Kidney epithelial cell (primary cell): ENCODE measurements around the gene RPA1. TPM values are rescaled to one million over a fixed set of nuclear protein-coding genes. Genes with fewer than 3 reads are reported as not detected.
A peak's percentile ranks its signal among the peaks of the same experiment; 100 is the strongest.

ENCODE experiments used
- DNase-seq: peaks from one replicate; pipeline ENCODE4 v3.0.0-alpha.2; 2010; ENCODE audit warnings: low read depth
- H3K27me3 ChIP-seq: 2 replicates; pipeline ENCODE4 v1.6.0; 2011; ENCODE audit warnings: low read length; ENCODE audit not compliant: control insufficient read depth, insufficient read depth
- H3K36me3 ChIP-seq: 2 replicates; pipeline ENCODE4 v1.5.1; 2011; ENCODE audit warnings: low read length; ENCODE audit not compliant: control insufficient read depth, insufficient read depth
- H3K4me3 ChIP-seq: 2 replicates; pipeline ENCODE4 v1.5.1; 2011; ENCODE audit warnings: low read depth, mild to moderate bottlenecking, control low read depth, low read length
- CTCF ChIP-seq: IDR thresholded peaks from 2 replicates; pipeline ENCODE4 v1.5.1; 2011; ENCODE audit warnings: mild to moderate bottlenecking, moderate library complexity, low read length, control low read depth, inconsistent platforms; ENCODE audit not compliant: insufficient read depth, poor library complexity, severe bottlenecking
- total RNA-seq: library from RNA; depleted of rRNA; stranded (reverse); fragments of >200 nt; gene quantifications from 2 replicates; pipeline ENCODE4 v1.2.3, GENCODE V29; 2015

RPA1 gene
- 22.0 and 30.3 TPM in 2 replicates for total RNA-seq

- no peak for TF ChIP-seq CTCF
- Histone ChIP-seq H3K4me3 (peak within 1 kb of the TSS; percentile 95), H3K27me3 (no peaks in the 10 kb centered on the region), H3K36me3 (no peaks in the 10 kb centered on the region)
- DNase-seq = peak; percentile 38
These were observed at the start of gene RPA1, which contains the start of gene SMYD4 for GRCh38 chr17:1829592-1830257. Gene RPA1, plus strand, starts transcription at chr17:1830005. Its CDS starts 89 bp downstream, at chr17:1830094. Gene SMYD4, minus strand, starts transcription at chr17:1829902. Its CDS starts 1,908 bp downstream, at chr17:1827994.

GRCh38 chr17:1782171-1782567 lies 47.6 kb upstream of the RPA1 start:
- DNase-seq = no peak
- no peaks in the 10 kb centered on the region for H3K36me3 ChIP-seq
- no peak for TF ChIP-seq CTCF
- no peak overlapping the region for H3K4me3 ChIP-seq
- no peaks in the 10 kb centered on the region for H3K27me3 ChIP-seq

DNA sequence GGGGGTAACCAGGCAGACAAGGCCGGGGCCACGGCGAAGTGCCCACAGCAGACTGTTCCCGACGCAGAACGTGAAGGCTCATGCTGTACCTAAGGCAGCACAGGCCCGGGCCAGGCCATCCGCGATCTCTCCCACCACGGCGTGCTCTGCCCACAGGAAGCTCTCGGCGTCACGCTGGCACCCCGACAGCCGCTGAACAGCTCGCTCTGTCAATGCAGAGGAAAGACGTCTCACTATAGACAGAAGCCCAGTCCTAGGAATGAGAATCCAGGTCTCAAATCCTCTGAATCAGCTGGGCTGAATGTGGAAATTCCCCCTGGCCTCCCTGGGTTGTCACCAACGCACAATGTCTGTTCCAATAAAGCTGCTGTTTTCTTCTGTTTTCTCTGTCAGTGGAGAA lies 46.5 kb upstream of the RPA1 start:
- TF ChIP-seq CTCF = no peak
- Histone ChIP-seq H3K27me3 (no peaks in the 10 kb centered on the region), H3K4me3 (no peak overlapping the region), H3K36me3 (no peaks in the 10 kb centered on the region)
- no peak for DNase-seq

DNA sequence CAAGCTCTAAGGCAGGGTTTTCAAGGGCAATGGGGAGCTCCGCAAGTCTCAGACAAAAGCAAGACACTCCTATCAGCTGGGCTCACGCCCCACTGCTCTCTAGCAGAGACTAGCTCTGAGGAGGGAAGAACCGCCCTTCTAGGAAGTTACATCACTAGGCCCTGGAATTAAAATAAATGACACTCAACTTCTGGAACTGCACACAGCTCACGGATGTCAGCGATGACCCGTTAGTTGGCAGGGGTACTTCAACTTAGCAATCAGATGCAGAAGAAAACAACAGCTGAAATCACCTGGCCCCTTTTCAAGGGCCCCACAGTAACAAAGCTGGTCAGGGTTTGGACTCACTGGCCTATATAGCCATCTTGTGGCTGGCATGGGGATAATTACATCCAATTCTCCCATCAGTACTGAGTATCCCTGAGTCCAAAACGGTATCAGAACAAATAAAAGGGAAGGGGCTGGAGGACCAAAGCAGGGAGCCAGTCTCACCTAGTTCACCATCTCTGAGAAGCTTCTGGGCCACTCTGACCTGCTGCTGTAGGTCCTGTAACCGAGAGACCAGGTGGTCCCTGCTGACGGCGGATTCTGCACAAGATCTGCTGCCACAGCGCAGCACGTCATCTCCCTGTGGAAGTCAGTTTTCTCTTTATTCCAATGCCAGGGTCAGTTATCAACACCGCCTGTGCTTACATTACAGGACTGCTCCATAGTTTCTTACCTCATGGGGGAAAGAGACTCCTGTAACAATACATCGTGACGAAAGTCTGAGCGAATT lies 45.8 kb upstream of the RPA1 start:
- TF ChIP-seq CTCF = peak; percentile 67
- H3K36me3 ChIP-seq = no peaks in the 10 kb centered on the region
- no peak overlapping the region for H3K4me3 ChIP-seq
- no peaks in the 10 kb centered on the region for H3K27me3 ChIP-seq
- no peak for DNase-seq

DNA sequence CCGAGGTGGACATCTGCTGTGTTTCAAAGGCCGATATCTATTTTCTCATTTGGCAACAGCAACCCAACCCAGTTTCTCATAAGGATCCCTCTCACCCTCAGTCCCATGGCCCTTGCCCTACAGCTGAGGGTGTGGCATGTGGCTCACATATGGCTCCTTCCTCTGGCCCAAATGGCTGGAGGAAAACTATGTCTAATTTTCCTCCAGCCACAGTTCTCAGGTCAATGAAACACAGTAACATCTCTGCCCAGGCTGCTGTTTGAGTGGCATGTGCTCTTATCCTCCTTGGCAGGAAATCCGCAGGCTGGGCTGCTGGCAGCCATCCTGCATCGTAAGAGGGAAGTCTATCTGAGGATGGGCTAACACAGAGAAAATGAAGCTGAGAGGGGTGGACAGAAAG lies 43.9 kb upstream of the RPA1 start:
- Histone ChIP-seq H3K4me3 (no peak overlapping the region), H3K27me3 (no peaks in the 10 kb centered on the region), H3K36me3 (no peaks in the 10 kb centered on the region)
- DNase-seq = no peak
- no peak for TF ChIP-seq CTCF
